A673 (cell line): ENCODE results near the gene PDLIM3.

Experiments used
- EZH2 ChIP-seq: fragments of 200-600 bp; sonication (generic); IDR thresholded peaks from 2 replicates; pipeline ENCODE4 v1.6.1; 2017; ENCODE audit warnings: borderline replicate concordance, low read depth, mild to moderate bottlenecking, mixed read lengths, antibody characterized with exemption, low read length; ENCODE audit not compliant: poor library complexity, severe bottlenecking
- TF ChIP-seq, protein P1 (sequence below): fragments of 300-800, 200-600 bp; sonication (generic); conservative IDR thresholded peaks from 2 replicates; pipeline ENCODE4 v1.5.1; 2017; ENCODE audit warnings: low read depth, mild to moderate bottlenecking, antibody characterized with exemption, low read length, moderate library complexity, mixed read lengths

DNA sequence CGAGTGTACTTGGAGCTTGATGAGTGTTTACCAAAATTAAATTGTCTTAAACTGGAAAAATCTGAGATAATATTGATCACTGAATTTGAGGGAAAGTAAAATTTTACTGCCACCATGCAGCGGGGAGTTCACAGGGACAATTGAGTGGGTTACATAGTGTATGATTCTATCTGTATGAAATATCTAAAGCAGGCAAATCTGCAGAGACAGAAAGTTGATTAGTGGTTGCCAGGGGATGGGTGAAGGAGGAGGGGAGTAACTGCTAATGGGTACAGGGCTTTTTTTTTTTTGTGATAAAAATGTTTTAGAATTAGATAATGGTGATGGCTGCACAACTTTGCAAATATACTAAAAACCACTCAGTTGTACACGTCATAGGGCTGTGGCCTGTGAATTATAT, 35.4 kb upstream of the PDLIM3 start:
- TF ChIP-seq, protein P1, sequence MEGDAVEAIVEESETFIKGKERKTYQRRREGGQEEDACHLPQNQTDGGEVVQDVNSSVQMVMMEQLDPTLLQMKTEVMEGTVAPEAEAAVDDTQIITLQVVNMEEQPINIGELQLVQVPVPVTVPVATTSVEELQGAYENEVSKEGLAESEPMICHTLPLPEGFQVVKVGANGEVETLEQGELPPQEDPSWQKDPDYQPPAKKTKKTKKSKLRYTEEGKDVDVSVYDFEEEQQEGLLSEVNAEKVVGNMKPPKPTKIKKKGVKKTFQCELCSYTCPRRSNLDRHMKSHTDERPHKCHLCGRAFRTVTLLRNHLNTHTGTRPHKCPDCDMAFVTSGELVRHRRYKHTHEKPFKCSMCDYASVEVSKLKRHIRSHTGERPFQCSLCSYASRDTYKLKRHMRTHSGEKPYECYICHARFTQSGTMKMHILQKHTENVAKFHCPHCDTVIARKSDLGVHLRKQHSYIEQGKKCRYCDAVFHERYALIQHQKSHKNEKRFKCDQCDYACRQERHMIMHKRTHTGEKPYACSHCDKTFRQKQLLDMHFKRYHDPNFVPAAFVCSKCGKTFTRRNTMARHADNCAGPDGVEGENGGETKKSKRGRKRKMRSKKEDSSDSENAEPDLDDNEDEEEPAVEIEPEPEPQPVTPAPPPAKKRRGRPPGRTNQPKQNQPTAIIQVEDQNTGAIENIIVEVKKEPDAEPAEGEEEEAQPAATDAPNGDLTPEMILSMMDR: no peak
- no peak for TF ChIP-seq EZH2
